Karpas-422 (cell line): ENCODE results near the gene ABCF1. TPM values are rescaled to one million over a fixed set of nuclear protein-coding genes. Genes with fewer than 3 reads are reported as not detected.

ENCODE experiments used
- DNase-seq: peaks from one replicate; pipeline ENCODE4 v3.0.0-alpha.2; 2015
- H2AFZ ChIP-seq: fragments of 200-600 bp; sonication (generic); 2 replicates; pipeline ENCODE4 v1.6.1; 2014; ENCODE audit warnings: antibody characterized with exemption, low read length, mixed read lengths
- H3K27ac ChIP-seq: fragments of 200-600 bp; sonication (generic); 2 replicates; pipeline ENCODE4 v1.5.1; 2014; ENCODE audit warnings: mild to moderate bottlenecking, low read length, moderate library complexity
- H3K27me3 ChIP-seq: fragments of 200-600 bp; sonication (generic); 2 replicates; pipeline ENCODE4 v1.6.1; 2014; ENCODE audit warnings: low read length, mixed read lengths
- H3K36me3 ChIP-seq: fragments of 200-600 bp; sonication (generic); 2 replicates; pipeline ENCODE4 v1.6.1; 2014; ENCODE audit warnings: low read length, mixed read lengths; ENCODE audit not compliant: insufficient read depth
- H3K4me1 ChIP-seq: fragments of 200-600 bp; sonication (generic); 2 replicates; pipeline ENCODE4 v1.6.1; 2014; ENCODE audit warnings: mild to moderate bottlenecking, low read length, mixed read lengths
- H3K4me2 ChIP-seq: fragments of 200-600 bp; sonication (generic); 2 replicates; pipeline ENCODE4 v1.6.1; 2014; ENCODE audit warnings: low read length, low read depth, mild to moderate bottlenecking; ENCODE audit not compliant: poor library complexity, severe bottlenecking
- H3K4me3 ChIP-seq: fragments of 200-600 bp; sonication (generic); 2 replicates; pipeline ENCODE4 v1.5.1; 2014; ENCODE audit warnings: mild to moderate bottlenecking, antibody characterized with exemption, low read length, mixed read lengths
- H3K79me2 ChIP-seq: fragments of 200-600 bp; sonication (generic); 2 replicates; pipeline ENCODE4 v1.6.1; 2014; ENCODE audit warnings: mild to moderate bottlenecking, low read length, mixed read lengths
- H3K9ac ChIP-seq: fragments of 200-600 bp; sonication (generic); 2 replicates; pipeline ENCODE4 v1.6.0; 2014; ENCODE audit warnings: low read length
- H3K9me2 ChIP-seq: fragments of 200-600 bp; sonication (generic), shearing (Covaris generic); replicated peaks from 2 replicates; pipeline ENCODE4 v1.6.0; 2014; ENCODE audit warnings: mild to moderate bottlenecking, low read length, moderate library complexity; ENCODE audit not compliant: insufficient read depth
- H3K9me3 ChIP-seq: fragments of 300-700, 200-600 bp; sonication (generic); 2 replicates; pipeline ENCODE4 v1.6.1; 2014; ENCODE audit warnings: low read length, mixed read lengths
- H4K20me1 ChIP-seq: fragments of 200-600 bp; sonication (generic); 2 replicates; pipeline ENCODE4 v1.6.1; 2014; ENCODE audit warnings: mild to moderate bottlenecking, antibody characterized with exemption, low read length, low read depth; ENCODE audit not compliant: insufficient read depth
- small RNA-seq: library from RNA; depleted of rRNA; stranded (forward); fragments of <200 nt; gene quantifications from one replicate; pipeline ENCODE3, GENCODE V24; 2014
- total RNA-seq: library from RNA; depleted of rRNA; stranded (reverse); fragments of >200 nt; shearing (Covaris generic); gene quantifications from 2 replicates; pipeline ENCODE4 v1.2.3, GENCODE V29; 2014; ENCODE audit warnings: low replicate concordance; rRNA removed

The ABCF1 gene
- total RNA-seq, 1 experiment from 2014 or later = 14.4 TPM

GRCh38 chr6:30640481-30640880 lies 69.2 kb downstream of the ABCF1 start:
- Histone ChIP-seq H3K4me1 (peaks cover 3% of the 10 kb centered on the region; the same call in 1 of the 2 replicates), H3K27me3 (no peaks in the 10 kb centered on the region), H4K20me1 (no peaks in the 10 kb centered on the region), H3K9me3 (no peaks in the 10 kb centered on the region), H2AFZ (no peak overlapping the region), H3K4me3 (no peak overlapping the region), H3K36me3 (no peaks in the 10 kb centered on the region), H3K79me2 (peaks cover 17% of the 10 kb centered on the region), H3K4me2 (no peak overlapping the region), H3K9me2 (no peaks in the 10 kb centered on the region), H3K27ac (no peak overlapping the region), H3K9ac (no peak overlapping the region)
- DNase-seq = peak; percentile 51

GRCh38 chr6:30641048-30641447 lies 69.8 kb downstream of the ABCF1 start:
- Histone ChIP-seq H3K4me3 (no peak overlapping the region), H4K20me1 (peaks cover 5% of the 10 kb centered on the region; the same call in 1 of the 2 replicates), H3K27ac (no peak overlapping the region), H3K79me2 (peaks cover 23% of the 10 kb centered on the region), H3K36me3 (no peaks in the 10 kb centered on the region), H3K27me3 (no peaks in the 10 kb centered on the region), H3K4me2 (no peak overlapping the region), H3K9me2 (no peaks in the 10 kb centered on the region), H3K9me3 (no peaks in the 10 kb centered on the region), H3K4me1 (peaks cover 8% of the 10 kb centered on the region), H3K9ac (no peak overlapping the region), H2AFZ (no peak overlapping the region)
- DNase-seq = no peak

Small RNA genes lying within 50 kb of the gene (small RNA-seq; reads per million reads assigned to genes)
- gene MIR877 = 0.67 reads per million, percentile 18 among the genes with 10 or more reads in this experiment

Other genes with a start within 250 kb of the ABCF1 start
- gene TRIM39, start 244.5 kb upstream of the ABCF1 start, total RNA-seq = 16.2 and 22.1 TPM in 2 replicates
- 71.3 and 78.2 TPM in 2 replicates for gene RPP21, start 226.3 kb upstream of the ABCF1 start, total RNA-seq
- 306 and 677 TPM in 2 replicates for gene HLA-E, start 81.9 kb upstream of the ABCF1 start, total RNA-seq
- gene GNL1, start 15.0 kb upstream of the ABCF1 start, total RNA-seq = 48.6 and 53.9 TPM in 2 replicates
- gene PRR3, start 14.1 kb upstream of the ABCF1 start, total RNA-seq = 14.6 and 30.6 TPM in 2 replicates
- gene PPP1R10, start 45.8 kb downstream of the ABCF1 start, total RNA-seq = 64.3 and 170 TPM in 2 replicates
- gene MRPS18B, start 46.4 kb downstream of the ABCF1 start, total RNA-seq = 59.2 and 119 TPM in 2 replicates
- 9.6 and 10.3 TPM in 2 replicates for gene ATAT1, start 55.4 kb downstream of the ABCF1 start, total RNA-seq
- gene C6orf136, start 75.7 kb downstream of the ABCF1 start, total RNA-seq = 5.6 and 10.0 TPM in 2 replicates
- gene DHX16, start 101.6 kb downstream of the ABCF1 start, total RNA-seq = 26.5 and 36.1 TPM in 2 replicates
- 69.8 and 75.3 TPM in 2 replicates for gene PPP1R18, start 115.2 kb downstream of the ABCF1 start, total RNA-seq
- gene NRM, start 119.5 kb downstream of the ABCF1 start, total RNA-seq = 16.9 and 38.1 TPM in 2 replicates
- gene MDC1, start 145.8 kb downstream of the ABCF1 start, total RNA-seq = 9.4 and 11.0 TPM in 2 replicates
- gene TUBB, start 148.9 kb downstream of the ABCF1 start, total RNA-seq = 403 and 427 TPM in 2 replicates
- 58.2 and 103 TPM in 2 replicates for gene FLOT1, start 171.2 kb downstream of the ABCF1 start, total RNA-seq
- 0.19 and 0.54 TPM in 2 replicates for gene IER3, start 173.1 kb downstream of the ABCF1 start, total RNA-seq